ENCODE results near the gene IFTAP. TPM values are rescaled to one million over a fixed set of nuclear protein-coding genes. Genes with fewer than 3 reads are reported as not detected.

The IFTAP gene
- total RNA-seq, 2 donors from 2014 or later = 8.0 to 10.7 TPM

DNA sequence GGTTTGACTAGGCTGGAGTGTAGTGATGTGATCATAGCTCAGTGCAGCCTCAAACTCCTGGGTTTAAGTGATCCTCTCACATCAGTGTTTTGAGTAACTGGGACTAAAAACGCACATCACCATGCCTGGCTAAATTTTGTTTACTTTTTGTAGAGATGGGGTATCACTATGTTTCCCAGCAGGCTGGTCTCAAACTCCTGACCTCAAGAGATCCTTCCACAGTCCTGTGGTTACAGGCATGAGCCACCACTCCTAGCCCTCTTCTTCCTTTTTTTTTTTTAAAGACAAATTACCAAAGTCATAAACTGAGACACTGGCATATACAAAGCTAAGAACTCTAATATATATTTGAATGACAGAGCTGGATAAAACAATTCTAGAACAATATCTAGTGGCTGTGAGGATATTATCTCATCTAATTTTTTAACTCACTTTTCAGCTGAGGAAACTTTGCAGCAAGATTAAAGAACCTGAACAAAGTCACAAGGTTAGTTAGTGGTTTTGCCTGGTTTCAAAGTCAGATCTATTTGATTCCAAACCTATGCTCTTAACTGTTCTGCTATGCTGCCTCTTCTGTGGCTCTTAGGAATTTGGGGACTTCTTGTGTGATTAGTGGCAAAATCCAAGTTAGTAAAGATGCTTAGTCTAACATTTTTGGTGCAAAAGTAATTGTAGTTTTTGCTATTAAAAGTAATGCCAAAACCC is 99.0 kb downstream of the IFTAP start:
- Histone ChIP-seq H3K27ac (no peak overlapping the region), H3K9ac (ENCODE audit: low read depth in 2 of 2, low read length in 2 of 2) (no peak overlapping the region), H3K9me3 (no peaks in the 10 kb centered on the region), H3K4me1 (no peaks in the 10 kb centered on the region), H3K27me3 (no peaks in the 10 kb centered on the region), H3K4me3 (no peak overlapping the region), H3K36me3 (no peaks in the 10 kb centered on the region)
- intact Hi-C loops (cut with DNase I) = no loop called here
- no peak for DNase-seq
- TF ChIP-seq, protein P1, sequence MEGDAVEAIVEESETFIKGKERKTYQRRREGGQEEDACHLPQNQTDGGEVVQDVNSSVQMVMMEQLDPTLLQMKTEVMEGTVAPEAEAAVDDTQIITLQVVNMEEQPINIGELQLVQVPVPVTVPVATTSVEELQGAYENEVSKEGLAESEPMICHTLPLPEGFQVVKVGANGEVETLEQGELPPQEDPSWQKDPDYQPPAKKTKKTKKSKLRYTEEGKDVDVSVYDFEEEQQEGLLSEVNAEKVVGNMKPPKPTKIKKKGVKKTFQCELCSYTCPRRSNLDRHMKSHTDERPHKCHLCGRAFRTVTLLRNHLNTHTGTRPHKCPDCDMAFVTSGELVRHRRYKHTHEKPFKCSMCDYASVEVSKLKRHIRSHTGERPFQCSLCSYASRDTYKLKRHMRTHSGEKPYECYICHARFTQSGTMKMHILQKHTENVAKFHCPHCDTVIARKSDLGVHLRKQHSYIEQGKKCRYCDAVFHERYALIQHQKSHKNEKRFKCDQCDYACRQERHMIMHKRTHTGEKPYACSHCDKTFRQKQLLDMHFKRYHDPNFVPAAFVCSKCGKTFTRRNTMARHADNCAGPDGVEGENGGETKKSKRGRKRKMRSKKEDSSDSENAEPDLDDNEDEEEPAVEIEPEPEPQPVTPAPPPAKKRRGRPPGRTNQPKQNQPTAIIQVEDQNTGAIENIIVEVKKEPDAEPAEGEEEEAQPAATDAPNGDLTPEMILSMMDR (IDR thresholded peaks at IDR 0.05) = no peak

DNA sequence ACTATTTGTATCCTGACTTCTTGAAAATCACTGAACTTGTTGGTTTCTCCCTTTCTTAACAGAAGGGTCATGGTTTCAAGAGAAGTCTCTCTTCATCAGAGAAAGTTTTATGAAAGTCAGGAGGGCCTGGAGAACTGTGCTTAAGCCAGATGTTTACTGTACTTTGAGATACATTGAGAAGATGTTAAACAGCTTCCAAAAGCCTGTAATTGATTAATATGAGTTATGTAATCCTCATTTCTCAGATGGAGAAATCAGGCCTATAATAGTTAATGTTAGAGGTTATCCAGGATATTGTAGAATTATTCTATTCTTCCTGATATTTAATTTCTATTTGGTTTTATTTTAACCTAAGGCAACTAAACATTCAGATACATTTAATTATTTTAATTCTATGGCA is 100.8 kb downstream of the IFTAP start:
- TF ChIP-seq, protein P1 (IDR thresholded peaks at IDR 0.05) = no peak
- Histone ChIP-seq H3K4me1 (peaks cover 3% of the 10 kb centered on the region), H3K27me3 (no peaks in the 10 kb centered on the region), H3K4me3 (no peak overlapping the region), H3K9ac (ENCODE audit: low read depth in 2 of 2, low read length in 2 of 2) (no peak overlapping the region), H3K36me3 (no peaks in the 10 kb centered on the region), H3K9me3 (no peaks in the 10 kb centered on the region), H3K27ac (no peak overlapping the region)
- intact Hi-C loops (cut with DNase I) = no loop called here
- DNase-seq = no peak

DNA sequence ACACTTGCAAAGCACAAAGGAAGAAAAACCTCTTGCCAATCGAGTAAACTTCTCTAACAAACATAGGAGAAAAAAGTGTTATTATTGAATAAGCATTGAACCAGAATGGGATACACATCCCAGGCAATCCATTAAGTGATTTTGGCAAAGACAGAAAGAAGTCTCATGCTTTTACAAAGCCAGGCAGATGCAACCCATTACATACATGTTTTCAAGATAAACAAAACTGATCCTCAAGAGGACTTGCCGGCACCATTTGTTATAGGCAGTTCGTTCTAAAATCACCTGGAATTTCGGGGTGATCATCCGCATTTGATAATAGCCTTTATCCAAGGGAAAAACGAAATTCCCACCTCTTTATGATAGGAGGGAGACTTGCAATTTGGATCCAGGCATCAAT is 101.3 kb downstream of the IFTAP start:
- Histone ChIP-seq H3K4me1 (peaks cover 3% of the 10 kb centered on the region), H3K9ac (ENCODE audit: low read depth in 2 of 2, low read length in 2 of 2) (no peak overlapping the region), H3K4me3 (no peak overlapping the region), H3K36me3 (no peaks in the 10 kb centered on the region), H3K27ac (no peak overlapping the region), H3K27me3 (no peaks in the 10 kb centered on the region), H3K9me3 (no peaks in the 10 kb centered on the region)
- intact Hi-C loops (cut with DNase I) = no loop called here
- TF ChIP-seq, protein P1 (IDR thresholded peaks at IDR 0.05) = no peak
- DNase-seq = no peak

DNA sequence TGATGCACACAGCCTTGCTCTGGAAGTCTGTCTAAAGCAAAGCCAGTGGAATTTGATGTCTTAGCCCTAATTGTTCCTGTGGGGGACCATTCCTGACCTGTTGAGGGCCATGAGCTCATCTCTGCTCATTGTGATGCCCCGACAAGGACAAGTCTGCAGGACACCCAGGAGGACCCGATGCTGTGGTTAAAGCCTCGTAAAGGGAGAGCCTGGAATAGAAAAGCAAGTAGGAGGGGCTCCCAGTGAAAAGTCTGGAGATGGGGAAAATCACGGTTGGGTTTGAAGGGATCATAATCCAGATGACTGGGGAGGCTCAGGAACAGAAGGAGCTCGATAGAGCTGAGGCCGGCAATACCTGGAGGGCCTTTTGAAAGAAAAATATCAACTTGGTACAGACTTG is 102.2 kb downstream of the IFTAP start:
- intact Hi-C loops (cut with DNase I) = no loop called here
- Histone ChIP-seq H3K27ac (no peak overlapping the region), H3K36me3 (no peaks in the 10 kb centered on the region), H3K27me3 (no peaks in the 10 kb centered on the region), H3K9ac (ENCODE audit: low read depth in 2 of 2, low read length in 2 of 2) (no peak overlapping the region), H3K4me3 (no peak overlapping the region), H3K4me1 (peaks cover 3% of the 10 kb centered on the region), H3K9me3 (no peaks in the 10 kb centered on the region)
- DNase-seq = no peak
- TF ChIP-seq, protein P1 (IDR thresholded peaks at IDR 0.05) = no peak

DNA sequence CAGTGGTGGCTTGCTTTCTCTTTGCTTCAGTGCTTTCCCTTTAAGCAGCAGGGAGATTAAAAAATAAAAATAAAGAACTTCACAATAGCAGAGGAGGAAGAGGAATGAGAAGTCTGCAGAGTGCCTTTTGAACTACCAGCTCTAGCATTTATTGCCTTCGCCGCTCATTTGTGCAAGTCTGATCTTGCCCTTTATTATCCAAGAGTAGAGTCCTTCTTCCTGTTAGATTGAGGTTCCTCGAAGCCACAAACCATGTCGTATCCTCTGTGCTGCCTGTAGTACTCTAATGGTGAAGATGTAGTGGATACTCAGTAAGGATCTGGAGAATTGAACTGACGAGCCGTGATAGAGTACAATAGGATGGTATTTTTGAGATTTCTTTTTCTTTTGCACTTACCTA is 105.0 kb downstream of the IFTAP start:
- no peaks in the 10 kb centered on the region for H3K27me3 ChIP-seq
- no peak overlapping the region for H3K27ac ChIP-seq
- no peaks in the 10 kb centered on the region for H3K9me3 ChIP-seq
- TF ChIP-seq, protein P1 (IDR thresholded peaks at IDR 0.05) = no peak
- DNase-seq = no peak
- H3K36me3 ChIP-seq = no peaks in the 10 kb centered on the region
- intact Hi-C loops (cut with DNase I) = no loop called here
- H3K4me1 ChIP-seq = peaks cover 3% of the 10 kb centered on the region
- H3K9ac ChIP-seq (ENCODE audit: low read depth in 2 of 2, low read length in 2 of 2) = no peak overlapping the region
- no peak overlapping the region for H3K4me3 ChIP-seq

Measured in colonic mucosa (tissue), 4 donors.